Kidney glomerular epithelial cell (primary cell): ENCODE measurements around the gene CLSTN1.

ENCODE experiments used
- DNase-seq: peaks from one replicate; lab custom pipeline; 2025; lab: John Stamatoyannopoulos, UW

Gene CLSTN1

DNA sequence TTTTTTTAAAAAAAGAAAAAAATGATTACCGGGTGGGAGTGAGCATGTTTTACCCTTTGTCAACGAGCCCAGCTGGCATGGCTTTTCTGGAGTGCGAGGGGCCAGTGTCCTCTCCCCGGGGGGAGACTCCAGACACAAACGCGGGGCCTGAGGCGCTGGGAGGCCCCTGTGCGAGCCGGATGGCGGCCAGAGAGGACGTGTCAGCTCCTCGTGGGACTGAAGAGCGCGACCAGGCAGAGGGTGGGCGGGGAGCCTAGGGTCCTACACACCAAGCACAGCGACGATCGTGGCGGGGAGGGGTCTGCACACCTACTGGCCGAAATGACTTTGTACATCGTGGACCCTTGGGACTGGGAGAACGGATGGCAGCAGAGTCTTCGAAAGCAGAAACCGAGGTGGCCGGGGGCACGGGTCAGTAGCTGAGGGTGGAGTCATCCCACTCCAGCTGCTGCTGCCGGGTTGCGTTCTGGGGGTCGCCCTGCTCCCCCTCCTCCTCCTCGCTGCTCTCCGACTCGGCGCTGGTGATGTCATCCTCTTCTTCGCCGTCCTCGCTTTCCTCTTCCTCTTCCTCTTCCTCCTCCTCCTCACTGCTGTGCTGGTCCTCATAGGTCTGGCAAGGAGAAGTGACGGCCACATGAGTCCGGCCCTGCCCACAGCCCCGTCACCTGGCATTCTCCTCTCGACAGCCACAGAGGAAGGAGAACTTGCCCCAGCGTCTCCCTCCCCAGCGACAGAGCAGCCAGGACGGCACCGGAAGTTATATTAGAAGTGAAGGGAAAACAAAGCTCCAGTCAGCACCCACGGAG lies 93.5 kb downstream of the CLSTN1 start:
- DNase-seq: no peak

DNA sequence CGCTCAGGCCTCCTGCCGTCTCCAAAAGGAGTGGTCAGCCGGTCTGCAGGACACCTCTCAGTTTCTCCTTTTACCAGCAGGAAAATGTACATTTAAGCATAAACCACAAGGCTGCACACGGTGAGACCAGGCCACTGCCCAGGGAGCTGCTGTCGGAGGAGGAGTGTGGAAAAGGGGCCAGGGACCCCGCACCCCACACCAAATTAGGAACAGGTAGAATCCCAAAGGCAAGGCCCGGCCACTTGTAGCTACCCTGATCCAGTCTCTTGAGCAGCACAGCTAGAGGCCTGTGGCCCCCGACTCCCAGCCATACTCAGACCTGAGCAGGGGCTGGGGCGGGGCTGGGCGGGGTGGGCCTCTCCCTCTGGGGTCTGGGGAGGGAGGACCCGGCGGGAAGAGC lies 94.2 kb downstream of the CLSTN1 start:
- no peak for DNase-seq

DNA sequence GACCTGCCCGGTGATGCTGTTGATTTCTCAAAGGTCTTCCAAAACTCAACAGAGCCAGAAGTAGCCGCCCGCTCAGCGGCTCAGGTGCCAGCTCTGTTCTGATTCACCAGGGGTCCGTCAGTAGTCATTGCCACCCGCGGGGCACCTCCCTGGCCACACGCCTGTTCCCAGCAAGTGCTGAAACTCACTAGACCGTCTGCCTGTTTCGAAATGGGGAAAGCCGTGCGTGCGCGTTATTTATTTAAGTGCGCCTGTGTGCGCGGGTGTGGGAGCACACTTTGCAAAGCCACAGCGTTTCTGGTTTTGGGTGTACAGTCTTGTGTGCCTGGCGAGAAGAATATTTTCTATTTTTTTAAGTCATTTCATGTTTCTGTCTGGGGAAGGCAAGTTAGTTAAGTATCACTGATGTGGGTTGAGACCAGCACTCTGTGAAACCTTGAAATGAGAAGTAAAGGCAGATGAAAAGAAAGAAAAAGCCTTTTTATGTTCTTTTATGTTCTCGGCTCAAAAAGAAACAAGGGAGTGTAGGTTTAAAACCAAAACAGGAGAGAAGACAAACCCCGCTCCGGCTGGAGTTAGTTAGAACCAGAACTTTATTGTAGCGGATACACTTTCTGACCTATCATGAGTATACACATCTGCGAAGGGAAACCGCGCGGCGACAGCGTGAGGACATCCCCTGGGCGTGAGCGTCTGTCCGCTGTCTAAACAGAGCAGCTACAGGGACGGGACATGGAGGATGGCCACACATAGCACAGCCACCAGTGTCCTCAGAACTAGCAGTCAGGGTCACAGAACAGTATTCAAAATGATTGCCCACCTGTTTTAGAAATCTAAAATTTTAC lies 95.1 kb downstream of the CLSTN1 start:
- DNase-seq: no peak

DNA sequence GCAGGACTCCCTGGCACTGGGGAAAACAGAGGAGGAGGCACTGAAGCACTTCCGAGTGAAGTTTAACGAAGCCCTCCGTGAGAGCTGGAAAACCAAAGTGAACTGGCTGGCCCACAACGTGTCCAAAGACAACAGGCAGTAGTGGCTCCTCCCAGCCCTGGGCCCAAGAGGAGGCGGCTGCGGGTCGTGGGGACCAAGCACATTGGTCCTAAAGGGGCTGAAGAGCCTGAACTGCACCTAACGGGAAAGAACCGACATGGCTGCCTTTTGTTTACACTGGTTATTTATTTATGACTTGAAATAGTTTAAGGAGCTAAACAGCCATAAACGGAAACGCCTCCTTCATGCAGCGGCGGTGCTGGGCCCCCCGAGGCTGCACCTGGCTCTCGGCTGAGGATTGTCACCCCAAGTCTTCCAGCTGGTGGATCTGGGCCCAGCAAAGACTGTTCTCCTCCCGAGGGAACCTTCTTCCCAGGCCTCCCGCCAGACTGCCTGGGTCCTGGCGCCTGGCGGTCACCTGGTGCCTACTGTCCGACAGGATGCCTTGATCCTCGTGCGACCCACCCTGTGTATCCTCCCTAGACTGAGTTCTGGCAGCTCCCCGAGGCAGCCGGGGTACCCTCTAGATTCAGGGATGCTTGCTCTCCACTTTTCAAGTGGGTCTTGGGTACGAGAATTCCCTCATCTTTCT lies 96.7 kb downstream of the CLSTN1 start:
- DNase-seq: no peak

DNA sequence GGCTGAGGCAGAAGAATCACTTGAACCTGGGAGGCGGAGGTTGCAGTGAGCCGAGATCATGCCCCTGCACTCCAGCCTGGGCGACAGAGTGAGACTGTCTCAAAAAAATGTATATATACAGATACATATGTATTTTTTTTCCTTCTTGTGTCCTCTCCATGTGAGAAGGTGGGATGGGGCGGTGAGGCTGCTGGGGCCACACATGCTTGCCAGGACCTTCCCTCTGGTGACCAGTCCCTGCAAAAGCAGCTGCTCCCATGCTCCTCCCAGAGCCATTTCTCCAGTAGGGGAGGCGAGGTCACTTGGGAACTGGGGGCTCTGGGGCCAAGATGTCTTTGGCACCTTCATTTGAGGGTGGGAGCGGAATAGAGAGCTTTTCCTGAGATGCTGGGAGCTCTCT lies 97.4 kb downstream of the CLSTN1 start:
- no peak for DNase-seq

DNA sequence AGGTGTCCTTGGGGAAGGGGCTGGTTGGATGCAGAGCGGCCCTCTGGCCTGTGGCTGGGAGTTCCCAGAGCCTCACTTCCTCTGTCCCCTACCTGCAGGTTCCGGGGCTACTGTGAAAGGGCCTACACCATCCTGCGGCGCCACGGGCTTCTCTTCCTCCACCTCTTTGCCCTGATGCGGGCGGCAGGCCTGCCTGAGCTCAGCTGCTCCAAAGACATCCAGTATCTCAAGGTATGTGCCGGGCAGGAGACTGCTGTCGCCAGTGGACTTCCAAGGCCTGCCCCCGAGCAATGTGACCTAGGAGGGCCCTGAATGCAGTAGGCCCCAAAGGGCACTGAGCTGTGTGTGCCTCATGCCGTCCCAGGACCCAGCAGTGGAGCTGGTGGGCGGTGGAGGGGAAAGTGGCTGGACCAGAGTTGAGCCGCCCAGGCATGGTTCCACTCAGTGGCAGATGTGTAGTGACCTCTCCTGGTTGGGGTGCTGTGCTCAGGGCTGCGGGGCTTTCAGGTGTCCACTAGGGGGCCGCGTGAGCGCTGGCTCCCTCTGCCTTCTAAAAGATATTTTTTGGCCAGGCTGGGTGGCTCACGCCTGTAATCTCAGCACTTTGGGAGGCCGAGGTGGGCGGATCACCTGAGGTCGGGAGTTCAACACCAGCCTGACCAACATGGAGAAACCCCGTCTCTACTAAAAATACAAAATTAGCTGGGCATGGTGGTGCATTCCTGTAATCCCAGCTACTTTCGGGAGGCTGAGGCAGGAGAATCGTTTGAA lies 98.9 kb downstream of the CLSTN1 start:
- no peak for DNase-seq

DNA sequence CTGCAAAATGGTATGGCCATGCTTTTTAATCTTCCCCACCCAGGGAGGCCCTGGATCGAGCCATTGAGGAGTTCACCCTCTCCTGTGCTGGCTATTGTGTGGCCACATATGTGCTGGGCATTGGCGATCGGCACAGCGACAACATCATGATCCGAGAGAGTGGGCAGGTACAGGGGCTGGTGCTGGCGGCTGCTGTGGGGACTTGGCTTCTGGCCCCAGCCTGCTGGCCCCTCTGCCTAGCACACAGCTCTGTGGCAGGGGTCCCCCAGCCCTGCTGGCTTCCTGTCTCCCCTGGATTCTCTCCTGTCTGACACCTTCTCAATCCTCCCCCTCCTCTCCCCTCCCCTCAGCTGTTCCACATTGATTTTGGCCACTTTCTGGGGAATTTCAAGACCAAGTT lies 99.8 kb downstream of the CLSTN1 start:
- DNase-seq: no peak

DNA sequence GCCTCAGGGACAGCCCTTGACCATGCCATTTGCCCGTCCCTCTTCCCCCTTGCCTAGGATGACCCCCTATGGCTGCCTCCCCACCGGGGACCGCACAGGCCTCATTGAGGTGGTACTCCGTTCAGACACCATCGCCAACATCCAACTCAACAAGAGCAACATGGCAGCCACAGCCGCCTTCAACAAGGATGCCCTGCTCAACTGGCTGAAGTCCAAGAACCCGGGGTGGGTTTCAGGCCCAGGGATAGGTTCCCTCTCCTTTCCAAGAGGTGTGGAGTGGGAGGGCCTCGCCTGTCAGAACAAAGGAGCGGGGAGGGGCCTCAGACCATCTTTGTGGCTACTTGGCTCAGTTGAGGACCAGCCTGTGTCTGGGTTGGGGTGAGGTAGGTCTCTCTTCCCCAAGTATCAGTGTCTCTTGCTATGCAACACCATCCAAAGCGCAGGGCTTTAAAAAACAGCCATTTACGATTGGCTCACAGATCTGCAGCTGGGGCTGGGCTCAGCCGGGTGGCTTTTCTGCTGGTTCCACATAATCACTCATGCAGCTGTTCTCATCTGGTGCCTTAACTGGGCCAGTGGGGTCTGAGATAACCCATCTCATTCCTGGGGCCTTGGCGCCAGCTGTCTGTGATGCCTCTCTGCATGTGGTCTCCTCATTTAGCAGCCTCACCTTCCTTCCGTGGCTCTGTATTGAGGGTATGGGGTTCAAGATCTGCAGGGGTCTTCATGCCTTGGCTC lies 100.5 kb downstream of the CLSTN1 start:
- no peak for DNase-seq

DNA sequence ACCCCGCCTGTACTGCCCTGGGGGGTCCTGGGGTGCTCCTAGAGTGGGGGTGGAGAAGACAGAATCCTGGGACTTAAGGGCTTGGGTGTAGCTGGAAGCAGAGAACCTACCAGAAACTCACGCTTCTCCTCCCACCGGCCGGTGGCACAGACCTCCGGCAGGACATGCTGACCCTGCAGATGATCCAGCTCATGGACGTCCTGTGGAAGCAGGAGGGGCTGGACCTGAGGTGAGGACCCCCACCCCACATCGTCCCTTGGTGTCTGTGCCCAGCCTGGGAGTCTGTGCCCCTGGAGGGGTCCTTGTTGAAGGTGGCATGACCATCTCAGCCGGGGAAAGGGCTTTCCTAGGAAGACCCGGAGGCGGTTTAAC lies 101.4 kb downstream of the CLSTN1 start:
- DNase-seq: no peak

DNA sequence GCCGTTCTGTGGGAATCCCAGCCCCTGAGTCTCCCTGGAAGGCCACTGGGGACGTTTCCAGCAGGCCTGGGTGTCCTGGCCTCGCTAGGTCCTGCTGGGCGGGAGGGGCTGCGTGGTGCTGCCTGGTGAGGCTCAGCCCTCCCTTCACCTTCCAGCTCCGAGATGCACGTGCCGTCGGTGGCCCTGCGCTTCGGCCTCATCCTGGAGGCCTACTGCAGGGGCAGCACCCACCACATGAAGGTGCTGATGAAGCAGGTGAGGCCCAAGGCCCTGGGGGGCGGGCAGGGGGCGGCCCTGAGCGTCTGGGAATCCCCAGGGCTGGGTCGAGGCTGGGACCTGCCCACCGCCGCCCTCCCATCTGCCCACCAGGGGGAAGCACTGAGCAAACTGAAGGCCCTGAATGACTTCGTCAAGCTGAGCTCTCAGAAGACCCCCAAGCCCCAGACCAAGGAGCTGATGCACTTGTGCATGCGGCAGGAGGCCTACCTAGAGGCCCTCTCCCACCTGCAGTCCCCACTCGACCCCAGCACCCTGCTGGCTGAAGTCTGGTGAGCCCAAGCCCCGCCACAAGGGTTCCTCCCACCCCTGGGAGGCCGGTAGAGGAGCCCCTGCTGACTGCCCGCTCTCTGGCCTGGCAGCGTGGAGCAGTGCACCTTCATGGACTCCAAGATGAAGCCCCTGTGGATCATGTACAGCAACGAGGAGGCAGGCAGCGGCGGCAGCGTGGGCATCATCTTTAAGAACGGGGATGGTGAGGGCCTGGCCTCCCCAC lies 102.0 kb downstream of the CLSTN1 start:
- no peak for DNase-seq

DNA sequence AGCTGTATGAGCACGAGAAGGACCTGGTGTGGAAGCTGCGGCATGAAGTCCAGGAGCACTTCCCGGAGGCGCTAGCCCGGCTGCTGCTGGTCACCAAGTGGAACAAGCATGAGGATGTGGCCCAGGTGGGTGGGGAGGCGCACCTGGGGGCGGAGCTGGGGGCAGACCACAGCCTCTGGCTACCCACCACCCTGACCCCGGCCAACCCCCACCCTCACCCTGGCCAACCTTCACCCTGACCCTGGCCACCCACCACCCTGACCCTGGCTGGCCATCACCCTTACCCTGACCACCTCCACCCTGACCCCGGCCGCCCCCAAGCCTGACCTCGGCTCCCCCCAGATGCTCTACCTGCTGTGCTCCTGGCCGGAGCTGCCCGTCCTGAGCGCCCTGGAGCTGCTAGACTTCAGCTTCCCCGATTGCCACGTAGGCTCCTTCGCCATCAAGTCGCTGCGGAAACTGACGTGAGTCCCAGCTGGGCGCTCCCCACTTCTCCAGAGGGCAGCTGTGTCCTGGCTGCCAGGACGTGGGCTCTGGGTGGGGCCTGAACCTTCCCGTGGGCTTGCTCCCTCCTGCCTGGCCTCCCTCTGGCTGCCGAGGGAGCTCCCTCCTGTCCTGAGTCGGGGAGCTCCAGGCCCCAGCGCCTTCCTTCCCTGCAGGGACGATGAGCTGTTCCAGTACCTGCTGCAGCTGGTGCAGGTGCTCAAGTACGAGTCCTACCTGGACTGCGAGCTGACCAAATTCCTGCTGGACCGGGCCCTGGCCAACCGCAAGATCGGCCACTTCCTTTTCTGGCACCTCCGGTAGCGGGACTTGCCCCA lies 102.8 kb downstream of the CLSTN1 start:
- DNase-seq: no peak

DNA sequence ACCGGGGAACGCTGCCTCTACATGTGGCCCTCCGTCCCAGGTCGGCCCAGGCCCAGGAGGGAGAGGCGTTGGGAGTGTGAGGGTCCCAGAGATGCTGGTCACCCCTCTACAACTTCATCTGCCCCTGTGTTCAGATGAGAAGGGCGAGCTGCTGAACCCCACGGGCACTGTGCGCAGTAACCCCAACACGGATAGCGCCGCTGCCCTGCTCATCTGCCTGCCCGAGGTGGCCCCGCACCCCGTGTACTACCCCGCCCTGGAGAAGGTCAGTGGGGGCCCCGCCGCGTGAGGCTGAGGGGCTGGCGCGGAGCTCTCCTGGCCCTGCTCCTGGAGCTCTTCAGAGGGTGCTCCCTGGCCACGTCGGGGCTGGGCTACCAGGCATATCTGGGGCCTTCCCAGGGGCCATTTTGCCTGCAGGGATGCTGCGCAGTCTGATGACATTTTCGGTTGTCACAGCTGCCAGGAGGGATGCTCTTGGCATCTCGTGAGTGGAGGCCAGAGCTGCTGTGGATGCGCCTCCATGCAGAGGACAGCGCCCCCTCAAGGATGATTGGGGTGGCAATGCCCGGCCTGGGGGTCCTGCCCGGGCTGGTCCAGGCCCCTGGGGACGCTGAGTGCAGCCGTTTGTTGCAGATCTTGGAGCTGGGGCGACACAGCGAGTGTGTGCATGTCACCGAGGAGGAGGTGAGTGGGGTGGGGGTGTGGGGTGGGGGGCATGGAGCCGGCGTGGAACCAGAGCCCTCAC lies 103.6 kb downstream of the CLSTN1 start:
- no peak for DNase-seq

DNA sequence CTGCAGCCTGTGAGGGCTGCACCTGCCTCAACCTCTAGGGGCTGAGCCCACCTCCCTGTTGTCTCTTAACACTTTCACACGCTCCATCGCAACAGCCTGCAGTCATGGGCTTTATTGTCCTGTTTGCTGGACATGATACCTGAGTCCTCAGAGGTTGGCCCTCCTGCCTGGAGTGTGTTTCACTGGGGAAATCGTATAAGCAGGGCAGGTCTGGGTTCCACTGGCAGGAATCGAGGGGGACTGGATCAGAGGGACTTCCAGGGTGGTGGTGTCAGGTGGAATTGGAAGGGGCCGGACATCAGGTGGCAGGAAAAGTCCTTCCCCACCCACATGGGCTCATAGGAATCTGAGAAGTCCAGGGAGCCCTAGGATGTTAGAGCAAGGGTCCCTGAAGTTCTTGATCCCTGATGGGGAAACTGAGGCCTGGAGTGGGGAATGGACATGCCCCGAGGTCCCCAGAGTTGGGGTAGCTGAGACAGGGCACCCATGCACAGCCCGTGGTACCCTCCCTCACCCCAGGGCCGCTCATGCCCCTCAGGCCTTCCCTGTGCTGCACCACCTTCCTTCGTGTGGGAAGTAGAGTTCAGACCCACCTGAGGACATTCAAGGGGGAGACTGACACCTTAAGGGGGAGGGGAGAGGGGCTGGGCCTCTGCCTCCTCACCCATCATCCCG lies 105.6 kb downstream of the CLSTN1 start:
- DNase-seq: no peak

DNA sequence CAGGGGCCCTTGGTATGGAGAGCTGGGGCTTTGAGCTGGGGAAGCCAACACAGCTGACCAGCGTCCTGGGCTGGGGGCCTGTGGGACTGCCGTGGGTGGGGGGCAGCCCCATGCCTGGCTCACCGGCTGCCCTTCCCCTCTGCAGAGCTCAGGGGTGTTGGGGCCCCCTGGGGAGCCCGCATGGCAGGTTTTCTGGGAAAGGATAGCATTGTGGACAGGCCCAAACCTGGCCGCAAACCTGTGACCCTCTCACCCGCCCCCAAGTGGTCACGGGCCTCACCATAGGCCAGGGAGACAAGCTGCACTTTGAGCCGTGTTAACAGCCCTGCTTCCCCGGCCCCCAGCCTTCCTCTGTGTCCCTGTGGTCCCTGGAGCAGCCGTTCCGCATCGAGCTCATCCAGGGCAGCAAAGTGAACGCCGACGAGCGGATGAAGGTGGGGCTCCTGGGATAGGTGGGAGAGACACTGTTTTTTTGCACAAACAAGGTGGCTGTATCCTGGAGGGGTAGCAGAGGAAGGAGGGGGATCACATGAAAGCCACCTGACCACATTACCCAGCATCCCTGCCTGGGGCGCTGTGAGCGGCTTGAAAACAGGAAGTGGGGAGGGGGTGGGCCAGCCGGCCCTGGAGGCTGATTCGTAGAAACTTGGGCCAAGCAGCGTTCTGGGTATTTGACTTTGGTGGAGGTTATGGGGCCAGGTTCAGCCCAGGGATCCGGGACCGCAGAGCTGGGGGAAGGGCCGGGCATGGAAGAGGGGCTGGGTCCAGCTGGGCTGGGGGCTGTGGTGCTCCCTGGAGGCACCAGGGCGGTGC lies 106.4 kb downstream of the CLSTN1 start:
- DNase-seq: no peak

DNA sequence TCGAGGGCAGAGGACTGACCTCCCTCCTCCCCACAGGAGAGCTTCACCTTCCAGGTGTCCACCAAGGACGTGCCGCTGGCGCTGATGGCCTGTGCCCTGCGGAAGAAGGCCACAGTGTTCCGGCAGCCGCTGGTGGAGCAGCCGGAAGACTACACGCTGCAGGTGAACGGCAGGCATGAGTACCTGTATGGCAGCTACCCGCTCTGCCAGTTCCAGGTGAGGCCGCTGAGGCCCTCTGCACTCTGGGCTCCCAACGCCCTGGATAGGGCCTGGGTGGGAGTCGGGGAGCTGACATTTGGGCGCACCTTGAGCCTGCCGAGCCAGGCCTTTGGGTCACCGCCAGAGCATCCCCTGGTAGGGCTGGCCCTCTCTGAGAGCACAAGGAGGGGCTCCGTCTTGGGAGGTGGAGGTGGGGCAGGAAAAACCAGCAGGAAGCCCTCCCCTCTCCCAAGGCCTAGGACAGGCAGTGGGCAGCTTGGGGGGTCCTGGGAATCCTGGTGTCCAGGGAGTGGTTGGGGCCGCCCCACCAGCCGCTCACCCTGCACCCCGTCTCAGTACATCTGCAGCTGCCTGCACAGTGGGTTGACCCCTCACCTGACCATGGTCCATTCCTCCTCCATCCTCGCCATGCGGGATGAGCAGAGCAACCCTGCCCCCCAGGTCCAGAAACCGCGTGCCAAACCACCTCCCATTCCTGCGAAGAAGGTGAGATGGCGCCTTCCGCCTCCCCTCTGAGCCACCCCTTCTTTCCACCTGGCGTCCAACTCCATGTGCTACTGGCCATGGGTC lies 107.2 kb downstream of the CLSTN1 start:
- no peak for DNase-seq

DNA sequence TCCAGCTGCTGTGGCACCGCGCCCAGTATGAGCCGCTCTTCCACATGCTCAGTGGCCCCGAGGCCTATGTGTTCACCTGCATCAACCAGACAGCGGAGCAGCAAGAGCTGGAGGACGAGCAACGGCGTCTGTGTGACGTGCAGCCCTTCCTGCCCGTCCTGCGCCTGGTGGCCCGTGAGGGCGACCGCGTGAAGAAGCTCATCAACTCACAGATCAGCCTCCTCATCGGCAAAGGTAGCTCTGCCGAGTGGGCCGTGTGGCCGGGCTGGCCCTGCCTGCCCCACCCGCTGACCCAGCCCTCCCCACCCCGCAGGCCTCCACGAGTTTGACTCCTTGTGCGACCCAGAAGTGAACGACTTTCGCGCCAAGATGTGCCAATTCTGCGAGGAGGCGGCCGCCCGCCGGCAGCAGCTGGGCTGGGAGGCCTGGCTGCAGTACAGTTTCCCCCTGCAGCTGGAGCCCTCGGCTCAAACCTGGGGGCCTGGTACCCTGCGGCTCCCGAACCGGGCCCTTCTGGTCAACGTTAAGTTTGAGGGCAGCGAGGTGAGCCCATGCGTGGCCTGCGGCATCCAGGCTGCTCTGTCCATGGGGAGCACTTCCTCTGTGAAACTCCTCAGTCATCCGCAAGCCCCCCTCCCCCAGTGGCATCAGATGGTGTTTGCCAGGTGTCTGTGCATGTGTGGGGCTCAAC lies 108.1 kb downstream of the CLSTN1 start:
- DNase-seq: no peak
